GM23338 (cell line): ENCODE results near the gene AFF2. TPM values are rescaled to one million over a fixed set of nuclear protein-coding genes. Genes with fewer than 3 reads are reported as not detected.

Experiments
- ATAC-seq: fragments of 200-7000 bp; cut with Tn5 transposase; 3 replicates; pipeline ENCODE4 v1.9.1; 2020
- DNase-seq: peaks from one replicate; pipeline ENCODE4 v3.0.0-alpha.2; 2015; ENCODE audit warnings: low spot score
- H2AFZ ChIP-seq: fragments of 200-600 bp; sonication (generic); 2 replicates; pipeline ENCODE4 v1.8.0; 2016; ENCODE audit warnings: antibody characterized with exemption, mild to moderate bottlenecking, moderate library complexity
- H3F3A ChIP-seq: fragments of 200-600 bp; sonication (generic); replicated peaks from 2 replicates; pipeline ENCODE4 v1.8.0; 2017; ENCODE audit warnings: antibody characterized with exemption, mixed run types, low read depth
- H3K27ac ChIP-seq: fragments of 200-600 bp; sonication (generic); 2 replicates; pipeline ENCODE4 v1.6.1; 2016; ENCODE audit warnings: low read depth
- H3K27me3 ChIP-seq: fragments of 200-600 bp; sonication (generic); 2 replicates; pipeline ENCODE4 v1.8.0; 2016; ENCODE audit warnings: mild to moderate bottlenecking, mixed run types, moderate library complexity; ENCODE audit not compliant: insufficient read depth
- H3K36me3 ChIP-seq: fragments of 200-600 bp; sonication (generic); 2 replicates; pipeline ENCODE4 v1.8.0; 2016; ENCODE audit warnings: mild to moderate bottlenecking; ENCODE audit not compliant: insufficient read depth
- H3K4me1 ChIP-seq: fragments of 200-600 bp; sonication (generic); 2 replicates; pipeline ENCODE4 v1.8.0; 2016; ENCODE audit warnings: mild to moderate bottlenecking, moderate library complexity; ENCODE audit not compliant: insufficient read depth
- H3K4me2 ChIP-seq: fragments of 200-600 bp; sonication (generic); 2 replicates; pipeline ENCODE4 v1.7.1; 2017; ENCODE audit warnings: mixed run types
- H3K4me3 ChIP-seq: fragments of 200-600 bp; sonication (generic); 2 replicates; pipeline ENCODE4 v1.6.1; 2016; ENCODE audit warnings: mixed run types
- H3K79me2 ChIP-seq: fragments of 200-600 bp; sonication (generic); replicated peaks from 2 replicates; pipeline ENCODE4 v1.8.0; 2017; ENCODE audit warnings: mild to moderate bottlenecking; ENCODE audit not compliant: insufficient read depth
- H3K9me2 ChIP-seq: fragments of 200-600 bp; sonication (generic); 2 replicates; pipeline ENCODE4 v1.8.0; 2017; ENCODE audit not compliant: insufficient read depth
- H4K20me1 ChIP-seq: fragments of 200-600 bp; sonication (generic); replicated peaks from 2 replicates; pipeline ENCODE4 v1.8.0; 2017; ENCODE audit warnings: mild to moderate bottlenecking; ENCODE audit not compliant: insufficient read depth
- H3K27ac Mint-ChIP-seq: 2 replicates; pipeline ENCODE4 v1.8.0; 2020; ENCODE audit warnings: inconsistent platforms, mild to moderate bottlenecking, moderate library complexity, mixed read lengths
- H3K27me3 Mint-ChIP-seq: 3 replicates; pipeline ENCODE4 v1.8.0; 2022; ENCODE audit warnings: low read depth, mild to moderate bottlenecking, moderate library complexity, mixed read lengths, inconsistent platforms; ENCODE audit not compliant: insufficient read depth, poor library complexity
- H3K36me3 Mint-ChIP-seq: 3 replicates; pipeline ENCODE4 v1.8.0; 2021; ENCODE audit warnings: low read depth, mild to moderate bottlenecking, inconsistent platforms, moderate library complexity, mixed read lengths
- H3K4me1 Mint-ChIP-seq: 3 replicates; pipeline ENCODE4 v1.8.0; 2020; ENCODE audit warnings: mild to moderate bottlenecking, inconsistent platforms, mixed read lengths
- H3K4me3 Mint-ChIP-seq: 3 replicates; pipeline ENCODE4 v1.8.0; 2021; ENCODE audit warnings: moderate library complexity, mild to moderate bottlenecking, inconsistent platforms, mixed read lengths
- H3K9me3 Mint-ChIP-seq: 3 replicates; pipeline ENCODE4 v1.8.0; 2020; ENCODE audit warnings: moderate library complexity, mild to moderate bottlenecking, inconsistent platforms, mixed read lengths
- CREB1 ChIP-seq: fragments of 250-450 bp; sonication (Bioruptor Pico); IDR thresholded peaks from 2 replicates; pipeline ENCODE4 v1.5.0; 2020; ENCODE audit warnings: low read depth, mild to moderate bottlenecking, moderate library complexity
- CTCF ChIP-seq, 2 experiments: fragments of 200-600 bp in 1 of 2; sonication (generic) in 1 of 2; conservative IDR thresholded peaks; 2 replicates each; pipeline versions ENCODE4 v1.5.1 to v1.6.1; 2016 to 2017; ENCODE audit warnings: antibody characterized with exemption in 2 of 2, low read depth in 2 of 2, mild to moderate bottlenecking in 2 of 2, moderate library complexity in 1 of 2
- ETS1 ChIP-seq: IDR thresholded peaks from 2 replicates; pipeline ENCODE4 v1.6.1; 2016; ENCODE audit warnings: antibody characterized with exemption
- EZH2 ChIP-seq: fragments of 200-600 bp; sonication (generic); IDR thresholded peaks from one replicate; pipeline ENCODE4 v1.8.0; 2017; ENCODE audit warnings: antibody characterized with exemption, mild to moderate bottlenecking, low read depth; ENCODE audit not compliant: unreplicated experiment
- EZH2phosphoT487 ChIP-seq: fragments of 200-600 bp; sonication (generic); IDR thresholded peaks from one replicate; pipeline ENCODE4 v1.8.1; 2018; ENCODE audit warnings: antibody characterized with exemption; ENCODE audit not compliant: unreplicated experiment
- JUNB ChIP-seq: IDR thresholded peaks from one replicate; pipeline ENCODE4 v1.6.1; 2016; ENCODE audit warnings: antibody characterized with exemption; ENCODE audit not compliant: unreplicated experiment
- POLR2AphosphoS5 ChIP-seq: IDR thresholded peaks from 2 replicates; pipeline ENCODE4 v1.6.1; 2016; ENCODE audit warnings: antibody characterized with exemption, low read depth
- STAT1 ChIP-seq: IDR thresholded peaks from one replicate; pipeline ENCODE4 v1.6.1; 2016; ENCODE audit warnings: antibody characterized with exemption; ENCODE audit not compliant: unreplicated experiment
- ZNF114 ChIP-seq: fragments of 250-450 bp; sonication (Bioruptor Pico); IDR thresholded peaks from 2 replicates; pipeline ENCODE4 v1.5.0; 2020; ENCODE audit warnings: mild to moderate bottlenecking, moderate library complexity
- polyA plus RNA-seq: library from polyadenylated mRNA; unstranded; fragments of >200 nt; fragmentation: Nextera tagmentation; extraction: Ambion mirVana; gene quantifications from 2 replicates; pipeline ENCODE4 v1.2.1, GENCODE V29; 2016
- total RNA-seq: library from RNA; depleted of rRNA; stranded (reverse); fragments of >200 nt; shearing (Covaris generic); gene quantifications from 2 replicates; pipeline ENCODE4 v1.2.3, GENCODE V29; 2014

Gene AFF2
- total and polyA plus RNA-seq, 2 experiments from 2014 or later = 1.6 to 5.8 TPM

- Histone ChIP-seq H3K36me3 (no peaks in the 10 kb centered on the region), H3K27me3 (peaks cover 31% of the 10 kb centered on the region), H2AFZ (no peak overlapping the region), H3K4me1 (peaks cover 22% of the 10 kb centered on the region), H4K20me1 (no peaks in the 10 kb centered on the region), H3F3A (no peaks in the 10 kb centered on the region), H3K4me2 (0 out of 2 replicates have a peak overlapping the region, but pooled peaks have one; percentile 38), H3K79me2 (no peaks in the 10 kb centered on the region), H3K9me2 (no peaks in the 10 kb centered on the region), H3K4me3 (peak overlapping the region; percentile 14; the same call in 1 of the 2 replicates), H3K27ac (no peak overlapping the region)
- Mint-ChIP-seq H3K4me1 (peaks cover 12% of the 10 kb centered on the region; the same call in 2 of the 3 replicates), H3K9me3 (no peaks in the 10 kb centered on the region), H3K27ac (no peak overlapping the region), H3K36me3 (no peaks in the 10 kb centered on the region), H3K4me3 (no peak overlapping the region), H3K27me3 (peaks cover 7% of the 10 kb centered on the region)
- peak; percentile 13 for DNase-seq
- TF ChIP-seq JUNB (no peak), CREB1 (CRISPR knock-in tag) (no peak), EZH2phosphoT487 (no peak), POLR2AphosphoS5 (no peak), STAT1 (no peak), CTCF (conservative IDR thresholded peaks at IDR 0.05; ENCODE audit: low read depth in 2 of 2) (no peak), ZNF114 (CRISPR knock-in tag) (no peak)
- ATAC-seq = no peak; the same call in 2 of the 3 replicates
These were observed 4.1 kb downstream of the AFF2 start for GRCh38 chrX:148504506-148504905.

GRCh38 chrX:148507418-148507817 lies 7.0 kb downstream of the AFF2 start:
- Histone ChIP-seq H3K36me3 (no peaks in the 10 kb centered on the region), H3K79me2 (no peaks in the 10 kb centered on the region), H3K9me2 (no peaks in the 10 kb centered on the region), H3K27me3 (peaks cover 19% of the 10 kb centered on the region), H4K20me1 (no peaks in the 10 kb centered on the region), H3K4me1 (peaks cover 17% of the 10 kb centered on the region), H2AFZ (no peak overlapping the region), H3F3A (no peaks in the 10 kb centered on the region), H3K27ac (no peak overlapping the region), H3K4me3 (no peak overlapping the region), H3K4me2 (no peak overlapping the region)
- ATAC-seq (no peak), DNase-seq (no peak)
- H3K4me1 Mint-ChIP-seq = peaks cover 17% of the 10 kb centered on the region
- H3K27me3 Mint-ChIP-seq = no peaks in the 10 kb centered on the region
- H3K4me3 Mint-ChIP-seq = no peak overlapping the region
- no peaks in the 10 kb centered on the region for H3K36me3 Mint-ChIP-seq
- no peak overlapping the region for H3K27ac Mint-ChIP-seq
- TF ChIP-seq STAT1 (no peak), EZH2 (no peak), EZH2phosphoT487 (no peak), ETS1 (no peak)
- no peaks in the 10 kb centered on the region for H3K9me3 Mint-ChIP-seq
